ENCODE results near the gene MGLL.

The MGLL gene

GRCh38 chr3:127789051-127789450 is 33.3 kb downstream of the MGLL start:
- no peak for DNase-seq

DNA sequence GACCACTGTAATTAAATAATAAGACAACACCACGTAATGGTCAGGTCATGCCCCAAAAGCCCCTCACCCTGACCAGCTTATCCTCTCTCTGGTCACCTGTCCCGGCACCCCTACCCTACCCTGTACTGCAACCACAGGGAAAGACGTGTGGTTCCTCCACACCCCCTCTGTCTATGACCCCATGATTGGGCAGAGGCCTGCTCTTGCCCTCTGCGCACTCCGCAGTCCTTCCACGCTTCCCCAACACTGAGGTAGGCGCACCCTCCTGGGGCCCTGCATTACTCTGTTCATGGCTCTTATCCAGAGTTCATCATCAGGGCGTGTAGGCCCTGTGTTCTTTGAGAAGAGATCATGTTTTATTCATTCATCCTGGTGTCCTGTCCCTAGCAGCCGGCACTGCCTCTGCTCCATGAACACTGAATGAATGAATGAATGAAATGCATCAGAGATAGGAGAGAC is 33.8 kb downstream of the MGLL start:
- DNase-seq = no peak

- no peak for DNase-seq
Measured at GRCh38 chr3:127787571-127788365, 34.5 kb downstream of the MGLL start.

GRCh38 chr3:127787071-127787490 is 35.2 kb downstream of the MGLL start:
- no peak for DNase-seq

GRCh38 chr3:127786353-127787070 is 35.8 kb downstream of the MGLL start:
- no peak for DNase-seq

DNA sequence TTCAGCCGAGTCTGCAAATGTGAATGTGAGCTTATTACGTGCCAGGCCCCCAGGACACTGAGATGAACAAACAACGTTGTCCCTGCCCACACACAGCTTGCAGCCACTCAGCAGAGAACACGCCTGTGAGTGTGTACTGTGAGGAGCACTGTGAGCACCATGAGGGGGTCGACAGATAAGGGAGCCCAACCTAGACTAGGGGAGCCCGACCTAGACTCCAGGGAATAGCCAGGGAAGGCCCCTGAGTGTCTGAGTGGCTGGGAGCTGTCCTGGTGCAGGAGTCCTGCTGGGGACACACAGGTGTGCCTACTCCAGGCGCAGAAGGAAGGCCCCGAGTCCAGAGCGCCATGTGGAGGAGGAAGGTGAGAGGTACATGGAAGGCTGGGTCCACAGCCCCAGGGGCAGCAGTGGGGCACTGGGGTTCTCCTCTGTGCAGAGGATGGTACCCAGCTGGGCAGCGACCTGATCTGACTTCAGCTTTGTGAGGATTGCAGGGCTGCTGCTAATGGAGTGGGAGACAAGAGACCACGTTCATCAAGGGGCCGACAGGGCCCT is 36.5 kb downstream of the MGLL start:
- no peak for DNase-seq

GRCh38 chr3:127784865-127785710 is 37.2 kb downstream of the MGLL start:
- DNase-seq = no peak

DNA sequence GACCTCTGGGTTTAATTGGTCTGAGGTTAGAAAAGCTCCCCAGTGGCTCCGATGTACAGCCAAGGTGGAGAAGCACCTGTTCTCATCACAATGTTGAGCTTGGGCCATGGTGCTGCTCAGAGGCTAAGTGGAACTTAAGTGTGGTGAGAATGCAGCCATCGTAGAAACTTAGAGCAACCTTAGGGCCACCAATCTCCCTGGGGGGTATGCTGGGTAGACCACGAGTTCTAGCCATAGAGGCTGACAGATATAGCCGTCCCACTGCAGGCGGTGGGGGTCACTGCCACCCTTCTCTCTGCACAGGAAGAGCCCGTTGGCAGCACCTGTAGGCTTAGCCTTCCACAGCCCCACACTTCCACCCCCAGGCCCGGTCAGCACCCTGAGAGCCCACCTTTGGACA is 38.0 kb downstream of the MGLL start:
- no peak for DNase-seq

GRCh38 chr3:127783642-127784160 is 38.6 kb downstream of the MGLL start:
- no peak for DNase-seq

GRCh38 chr3:127783166-127783565 is 39.1 kb downstream of the MGLL start:
- no peak for DNase-seq

- no peak for DNase-seq
Measured at GRCh38 chr3:127781411-127782001, 40.8 kb downstream of the MGLL start.

DNA sequence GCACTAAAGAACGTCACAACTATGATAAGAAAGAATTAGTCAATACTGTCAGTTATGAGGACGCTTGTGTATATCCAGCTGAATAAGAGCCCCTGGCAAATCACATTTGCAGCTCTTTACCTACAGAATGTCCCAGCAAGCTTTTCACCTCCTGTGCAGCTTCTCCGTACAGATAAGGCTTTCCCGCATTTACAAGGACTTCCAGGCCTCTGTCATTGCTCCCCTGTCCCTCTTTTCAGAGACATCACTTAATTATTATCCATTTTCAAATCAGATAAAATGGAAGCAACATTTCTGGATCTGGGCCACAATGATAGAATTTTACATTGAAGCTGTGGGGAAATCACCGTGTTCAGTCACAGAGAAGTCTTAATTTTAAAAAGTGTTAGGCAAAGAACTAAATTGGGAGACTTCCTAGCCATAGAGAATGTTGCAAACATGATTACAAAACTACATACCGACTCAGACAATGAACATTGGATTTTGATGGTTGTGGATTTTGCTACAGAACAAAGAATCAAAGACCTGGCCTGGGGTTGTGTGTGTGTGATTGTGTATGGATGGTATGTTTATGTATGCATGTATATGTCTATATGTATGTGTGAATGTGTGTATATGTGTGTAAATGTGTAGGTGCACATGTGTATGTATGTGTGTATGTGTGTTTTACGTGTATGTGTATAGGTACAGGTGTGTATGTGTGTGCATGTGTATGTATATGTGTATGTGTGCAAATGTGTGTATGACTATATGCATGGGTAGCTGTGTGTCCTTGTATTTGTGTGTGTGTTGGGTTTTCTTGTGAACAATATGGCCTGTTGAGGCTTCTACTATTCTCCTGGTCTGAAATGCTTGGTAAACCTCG is 41.5 kb downstream of the MGLL start:
- no peak for DNase-seq

DNA sequence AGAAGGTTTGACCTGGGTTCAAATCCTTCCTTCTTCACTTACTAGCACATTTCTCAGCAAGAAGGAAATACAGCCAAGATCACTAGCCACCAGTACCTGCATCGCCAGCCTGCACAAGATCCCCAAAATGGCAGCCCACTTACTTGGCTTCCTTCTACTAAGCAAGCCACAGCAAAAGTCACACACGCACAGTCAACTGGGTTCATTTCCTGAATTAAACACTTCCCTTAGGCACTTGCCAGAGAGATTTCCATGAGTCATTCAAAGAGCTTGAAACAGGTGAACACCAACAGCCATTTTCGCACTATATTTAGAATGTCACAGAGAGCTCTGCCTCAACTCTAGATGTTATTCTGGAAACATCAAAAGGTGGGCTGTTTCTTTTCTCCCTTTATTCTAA is 42.6 kb downstream of the MGLL start:
- no peak for DNase-seq

DNA sequence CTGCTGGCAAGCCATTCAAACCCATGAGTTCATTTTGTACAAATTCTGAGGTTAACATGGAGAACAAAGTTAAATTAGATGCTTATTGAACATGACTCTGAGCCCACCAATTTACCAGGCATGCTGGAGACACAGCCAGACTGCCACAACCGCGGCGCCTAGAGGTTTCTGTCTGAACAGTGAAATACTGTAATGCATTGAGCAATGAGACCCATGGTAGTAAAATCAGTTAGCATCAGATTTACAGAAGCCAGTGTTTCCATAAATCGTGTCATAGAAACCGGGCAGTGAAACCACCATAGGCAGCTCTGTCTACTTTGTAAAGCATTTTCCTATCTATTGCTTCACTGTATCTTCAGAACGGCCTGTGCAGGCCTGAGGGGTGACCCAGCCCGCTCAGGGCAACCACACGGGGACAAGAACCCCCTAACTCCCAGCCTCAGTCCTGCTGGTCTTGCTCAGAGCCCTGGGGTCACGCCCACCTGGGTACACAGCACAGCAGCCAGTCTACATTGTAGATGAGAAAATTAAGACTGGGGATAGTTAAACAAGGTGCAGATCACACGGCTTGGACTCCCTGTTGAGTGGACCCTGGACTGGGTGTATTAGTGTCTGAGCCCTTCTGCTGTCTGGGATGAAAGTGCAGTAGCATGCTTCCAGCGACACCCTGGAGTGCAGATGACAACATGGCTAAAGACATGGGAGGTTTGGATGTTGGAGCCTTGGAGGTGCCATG is 44.2 kb downstream of the MGLL start:
- DNase-seq = no peak

DNA sequence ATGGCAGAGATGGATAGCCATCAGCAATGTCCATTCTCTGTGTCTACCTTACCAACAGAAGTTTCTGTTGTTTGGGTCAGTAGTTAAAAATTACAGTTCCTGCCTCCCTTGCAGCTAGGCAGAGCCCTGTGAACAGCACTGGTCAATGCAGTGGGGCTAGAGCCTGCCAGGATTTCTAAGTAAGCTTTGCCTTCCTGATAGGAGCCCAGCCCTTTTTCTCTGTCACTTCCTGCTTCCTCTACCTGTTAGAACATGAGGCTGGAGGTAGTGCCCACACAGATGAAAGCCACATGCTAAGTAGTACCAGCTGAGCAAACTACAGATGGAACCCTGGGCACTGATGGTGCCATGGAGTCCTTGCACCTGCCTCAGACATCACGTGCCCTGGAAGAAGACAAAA is 45.0 kb downstream of the MGLL start:
- no peak for DNase-seq

GRCh38 chr3:127776347-127776746 is 46.0 kb downstream of the MGLL start:
- DNase-seq = no peak

DNA sequence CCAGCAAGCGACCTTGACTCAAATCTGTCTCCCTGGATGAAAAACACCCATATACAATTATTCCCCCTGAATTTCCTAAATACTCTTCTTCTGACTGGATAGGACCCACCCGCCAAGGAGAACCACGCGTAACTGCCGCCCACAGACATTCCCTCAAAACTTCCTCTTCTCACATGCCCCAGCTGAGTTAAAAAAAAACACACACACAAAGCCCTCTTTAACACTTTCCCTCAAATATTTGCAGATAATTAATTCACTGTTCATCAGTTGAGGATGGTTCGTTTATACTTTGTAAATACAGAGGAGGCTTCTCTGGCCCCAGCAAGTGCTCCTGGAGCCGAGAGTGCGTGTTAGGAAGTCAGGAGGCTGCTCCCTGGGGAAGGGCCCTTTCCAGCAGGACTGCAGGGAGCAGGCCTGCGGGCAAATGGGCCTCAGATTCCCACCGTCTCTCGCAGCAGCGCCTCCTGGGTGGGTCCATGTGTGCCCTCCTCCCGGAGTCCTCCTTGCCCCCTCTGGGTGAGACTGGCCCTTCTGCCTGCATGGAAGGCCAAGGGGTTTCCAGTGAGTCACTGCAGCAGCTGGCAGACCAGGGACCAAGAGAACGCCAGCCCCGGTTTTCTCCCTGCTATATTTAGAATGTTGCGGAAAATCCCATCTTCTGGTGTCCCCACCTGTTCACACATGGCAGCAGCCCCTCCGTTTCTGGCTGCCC is 46.8 kb downstream of the MGLL start:
- no peak for DNase-seq

DNA sequence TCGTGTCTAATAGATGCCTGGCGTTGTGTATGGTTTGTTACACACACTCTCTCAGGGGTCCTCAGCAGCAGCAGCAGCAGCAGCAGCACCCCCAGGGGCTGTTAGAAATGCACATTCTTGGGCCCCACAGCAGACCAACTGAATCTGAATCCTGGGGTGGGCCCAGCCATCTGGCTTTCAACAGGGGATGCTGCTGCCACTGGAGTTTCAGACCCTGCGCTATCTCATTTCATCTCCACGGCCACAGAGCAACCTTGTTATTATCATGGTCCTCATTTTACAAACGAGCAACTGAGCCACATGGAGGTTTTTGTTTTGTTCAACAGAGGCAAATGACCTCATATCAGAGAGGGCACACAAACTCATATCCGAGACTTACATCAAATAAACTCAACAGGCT is 47.7 kb downstream of the MGLL start:
- DNase-seq = no peak

- no peak for DNase-seq
Measured at GRCh38 chr3:127773752-127774395, 48.4 kb downstream of the MGLL start.
